GM10248 (cell line): ENCODE measurements around the gene HDC.

ENCODE experiments used
- CTCF ChIA-PET: fragments of 300-600 bp; sonication (Branson Sonifier 250); formaldehyde crosslinking; extraction: SDS; loops from one replicate; lab custom pipeline; 2021; ENCODE audit warnings: antibody characterized with exemption; lab: Yijun Ruan, JAX
- POLR2A ChIA-PET: fragments of 350-650 bp; sonication (Branson Sonifier 250); formaldehyde crosslinking; extraction: SDS; loops from one replicate; lab custom pipeline; 2020; ENCODE audit warnings: antibody characterized with exemption; lab: Yijun Ruan, JAX
- DNase-seq: peaks from one replicate; pipeline ENCODE4 v3.0.0; 2012; ENCODE audit errors: extremely low spot score
- CTCF ChIP-seq: IDR thresholded peaks from 2 replicates; pipeline ENCODE4 v1.5.1; 2012; ENCODE audit warnings: mild to moderate bottlenecking, low read depth; ENCODE audit errors: extremely low read depth, missing control alignments, control extremely low read depth

The HDC gene

GRCh38 chr15:50295966-50296365, 30.4 kb upstream of the HDC start:
- ChIA-PET POLR2A (no interaction called here), CTCF (interaction anchor here (1.2 to 3.8 kb wide), 3 partner anchors 9 to 20 kb away, joined by 4 to 15 read pairs (median 13); no protein-coding TSS in a partner anchor)
- no peak for DNase-seq
- TF ChIP-seq CTCF: no peak

- POLR2A ChIA-PET: no interaction called here
- no peak for DNase-seq
- no peak for TF ChIP-seq CTCF
- CTCF ChIA-PET: interaction anchor here (0.6 to 1.7 kb wide), 2 partner anchors 10 to 26 kb away, joined by 3 to 10 read pairs; no protein-coding TSS in a partner anchor
These were observed 24.2 kb upstream of the HDC start for GRCh38 chr15:50289749-50290148.

- no peak for TF ChIP-seq CTCF
- no peak for DNase-seq
- ChIA-PET CTCF (interaction anchor here (1.2 to 1.8 kb wide), 4 partner anchors 8 to 28 kb away, joined by 3 to 10 read pairs (median 4); no protein-coding TSS in a partner anchor), POLR2A (no interaction called here)
These were observed 22.0 kb upstream of the HDC start for GRCh38 chr15:50287324-50288116.

- CTCF ChIA-PET: no interaction called here
- no peak for TF ChIP-seq CTCF
- POLR2A ChIA-PET: no interaction called here
- DNase-seq: no peak
These were observed 15.9 kb upstream of the HDC start for GRCh38 chr15:50281427-50281826.

GRCh38 chr15:50280271-50280670, 14.7 kb upstream of the HDC start:
- TF ChIP-seq CTCF: no peak
- ChIA-PET CTCF (interaction anchor here (2.9 kb wide), 1 partner anchor 16 kb away, joined by 13 read pairs; no protein-coding TSS in a partner anchor), POLR2A (no interaction called here)
- DNase-seq: no peak

GRCh38 chr15:50278496-50278895, 13.0 kb upstream of the HDC start:
- DNase-seq: no peak
- CTCF ChIA-PET: interaction anchor here (1.1 to 2.9 kb wide), 2 partner anchors 9 to 18 kb away, joined by 3 to 13 read pairs; no protein-coding TSS in a partner anchor

More at GRCh38 chr15:50278496-50278895, 13.0 kb upstream of the HDC start:
- POLR2A ChIA-PET: no interaction called here
- TF ChIP-seq CTCF: no peak
